Aorta (tissue), 5 donors: ENCODE data around the gene XG. TPM values are rescaled to one million over a fixed set of nuclear protein-coding genes. Genes with fewer than 3 reads are reported as not detected.

Experiments
- ATAC-seq: fragments of 200-7000 bp; cut with Tn5 transposase; one replicate; pipeline ENCODE4 v1.9.1; 2022; ENCODE audit warnings: moderate library complexity; ENCODE audit not compliant: low FRiP score
- DNase-seq, 2 donors: peaks; one replicate each; pipeline ENCODE4 v3.0.0-alpha.2; 2020
- H3K27ac ChIP-seq, 2 donors: one replicate each; pipeline ENCODE4 v1.5.1; 2013; ENCODE audit warnings: low read length in 2 of 2, mild to moderate bottlenecking in 2 of 2, moderate library complexity in 2 of 2, control low read depth in 1 of 2, inconsistent platforms in 1 of 2, low read depth in 1 of 2
- H3K27me3 ChIP-seq, 2 donors: one replicate each; pipeline ENCODE4 v1.6.1; 2013; ENCODE audit warnings: control low read depth in 1 of 2, low read length in 1 of 2, mild to moderate bottlenecking in 1 of 2, moderate library complexity in 1 of 2; ENCODE audit not compliant: insufficient read depth in 2 of 2, control insufficient read depth in 1 of 2
- H3K36me3 ChIP-seq, 2 donors: one replicate each; pipeline ENCODE4 v1.6.1; 2013; ENCODE audit warnings: control low read depth in 1 of 2, low read length in 1 of 2, mild to moderate bottlenecking in 1 of 2; ENCODE audit not compliant: insufficient read depth in 2 of 2, control insufficient read depth in 1 of 2
- H3K4me1 ChIP-seq, 2 donors: one replicate each; pipeline ENCODE4 v1.6.1; 2013; ENCODE audit warnings: low read length in 2 of 2, control low read depth in 1 of 2, mild to moderate bottlenecking in 1 of 2, moderate library complexity in 1 of 2; ENCODE audit not compliant: insufficient read depth in 2 of 2, control insufficient read depth in 1 of 2
- H3K4me3 ChIP-seq, 2 donors: one replicate each; pipeline ENCODE4 v1.5.1; 2013; ENCODE audit warnings: low read length in 2 of 2, control low read depth in 1 of 2, mild to moderate bottlenecking in 1 of 2
- H3K9me3 ChIP-seq: one replicate; pipeline ENCODE4 v1.6.1; 2013; ENCODE audit warnings: mild to moderate bottlenecking, low read length; ENCODE audit not compliant: control insufficient read depth
- WGBS, 2 donors: extraction: QIAGEN DNeasy Blood & Tissue Kit; methylation state at CpG; one replicate each; pipeline ENCODE4 v1.1.7; 2013; 5-methylcytosine and 5-hydroxymethylcytosine counted together
- intact Hi-C, 2 donors: fragments of 100-400 bp; cut with DNase I; formaldehyde crosslinking; loops; one replicate each; pipeline versions ENCODE4 v1.14.2 to v1.15.0; 2022
- polyA plus RNA-seq, 2 donors: library from polyadenylated mRNA; stranded (reverse); fragments of 200-250 nt; gene quantifications; one replicate each; pipeline ENCODE4 v1.2.3, GENCODE V29; 2013
- total RNA-seq, 2 donors: library from RNA; stranded (reverse); fragmentation: NEBNext Ultra II Directional; extraction: Animal tissue kit (Norgen Biotek cat#: 25700); gene quantifications; one replicate each; pipeline ENCODE4 v1.2.1, GENCODE V29; 2021
- donor health status: healthy with polysubstance abuse.
- donor health status: Bipolar disorder and iron deficiency.
- donor health status: DM: no; HTN: no; CAD: no.
- donor health status: DM: no; HTN: no; CAD: no.
- donor health status: DM: yes; HTN: yes; CAD: no.

The XG gene
- total and polyA plus RNA-seq, 4 donors, result 4.4 to 9.0 (median 7.0) TPM

DNA sequence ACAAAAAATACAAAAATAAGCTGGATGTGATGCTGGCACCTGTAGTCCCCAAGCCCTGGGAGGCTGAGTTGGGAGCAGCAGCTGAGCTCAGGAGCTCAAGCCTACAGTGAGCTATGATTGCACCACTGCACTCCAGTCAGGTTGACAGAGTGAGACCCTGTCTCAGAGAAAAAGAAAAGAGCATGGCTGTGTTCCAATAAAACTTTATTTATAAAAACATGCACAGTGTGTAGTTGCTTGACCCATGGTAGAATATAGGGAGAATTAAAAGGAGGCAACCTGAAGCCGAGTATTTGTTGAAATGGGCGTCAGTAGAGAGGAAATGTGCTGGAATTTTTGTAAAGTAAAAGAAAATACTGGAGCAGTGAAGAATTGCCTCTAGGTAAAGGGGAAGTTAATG lies 103.9 kb downstream of the XG start:
- Histone ChIP-seq H3K36me3 (no peaks in the 10 kb centered on the region), H3K27me3 (no peaks in the 10 kb centered on the region), H3K4me3 (no peak overlapping the region), H3K27ac (no peak overlapping the region), H3K4me1 (no peaks in the 10 kb centered on the region), H3K9me3 (no peaks in the 10 kb centered on the region)
- intact Hi-C loops, result no loop called here
- WGBS, 2 donors, result 80 to 95% methylated on average over 2 of the region's 2 CpGs
- ATAC-seq (no peak), DNase-seq (no peak)

DNA sequence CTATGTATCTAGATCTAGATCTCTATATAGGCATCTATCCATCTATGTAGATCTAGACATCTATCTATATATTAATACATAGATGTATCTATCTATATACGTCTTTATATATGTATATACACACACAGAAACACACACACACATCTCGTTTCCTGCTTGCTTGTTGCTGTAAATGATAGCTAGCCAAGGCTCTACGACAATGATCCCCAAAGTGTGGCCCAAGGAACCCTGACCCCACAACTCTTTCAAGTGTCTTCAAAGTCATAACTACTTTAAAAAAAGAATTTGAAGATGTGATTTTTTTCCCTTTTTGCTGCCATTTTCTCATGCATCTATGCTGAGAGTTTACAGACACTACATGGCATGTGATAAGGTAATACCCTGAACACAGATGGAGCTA lies 105.7 kb downstream of the XG start:
- intact Hi-C loops, result no loop called here
- Histone ChIP-seq H3K27ac (no peak overlapping the region), H3K9me3 (no peaks in the 10 kb centered on the region), H3K27me3 (no peaks in the 10 kb centered on the region), H3K36me3 (no peaks in the 10 kb centered on the region), H3K4me3 (no peak overlapping the region), H3K4me1 (no peaks in the 10 kb centered on the region)
- no peak for DNase-seq
- ATAC-seq, result no peak
- WGBS, 2 donors, result 89% methylated on average over 3 of the region's 3 CpGs

GRCh38 chrX:2859197-2859797 lies 107.5 kb downstream of the XG start:
- no peaks in the 10 kb centered on the region for H3K27me3 ChIP-seq
- no peaks in the 10 kb centered on the region for H3K9me3 ChIP-seq
- no peaks in the 10 kb centered on the region for H3K36me3 ChIP-seq
- H3K4me3 ChIP-seq, result no peak overlapping the region
- intact Hi-C loops, result no loop called here
- no peak overlapping the region for H3K27ac ChIP-seq
- DNase-seq, result no peak
- WGBS, 2 donors, result 76 to 93% methylated on average over 1 of the region's 1 CpG
- no peak for ATAC-seq
- H3K4me1 ChIP-seq, result no peaks in the 10 kb centered on the region

- Histone ChIP-seq H3K4me1 (no peaks in the 10 kb centered on the region), H3K27me3 (no peaks in the 10 kb centered on the region), H3K27ac (no peak overlapping the region), H3K9me3 (no peaks in the 10 kb centered on the region), H3K36me3 (no peaks in the 10 kb centered on the region), H3K4me3 (no peak overlapping the region)
- no peak for DNase-seq
- 86 to 96% methylated on average over 9 of the region's 9 CpGs for WGBS, 2 donors
- intact Hi-C loops, result no loop called here
- no peak for ATAC-seq
These were observed 110.6 kb downstream of the XG start for GRCh38 chrX:2862404-2862803.

DNA sequence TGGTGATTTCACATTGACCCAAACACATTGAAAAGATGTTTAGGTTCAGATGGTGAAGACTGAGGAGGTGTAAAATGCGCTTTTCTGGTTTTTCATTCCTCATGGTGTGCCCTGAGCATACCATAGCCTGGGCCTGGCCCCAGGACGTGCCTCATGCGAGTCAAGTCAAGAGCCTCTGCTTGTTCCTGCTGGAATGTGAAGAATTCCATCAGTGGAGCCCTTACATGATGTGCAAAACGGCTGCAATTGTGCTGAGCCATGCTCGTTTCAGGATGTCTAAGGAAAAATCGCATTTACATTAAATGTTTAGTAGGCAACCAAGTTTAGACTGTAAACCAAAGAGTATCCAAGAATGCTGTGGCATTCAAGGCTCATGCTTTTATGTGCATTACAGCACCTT lies 111.8 kb downstream of the XG start:
- Histone ChIP-seq H3K27me3 (no peaks in the 10 kb centered on the region), H3K4me3 (no peak overlapping the region), H3K36me3 (no peaks in the 10 kb centered on the region), H3K9me3 (no peaks in the 10 kb centered on the region), H3K4me1 (no peaks in the 10 kb centered on the region), H3K27ac (no peak overlapping the region)
- 37 to 68% methylated on average over 6 of the region's 6 CpGs for WGBS, 2 donors
- ATAC-seq (no peak), DNase-seq (no peak)
- intact Hi-C loops, result no loop called here

Other genes starting within 250 kb of the XG start
- gene CD99, start 60.7 kb upstream of the XG start, total RNA-seq, result 100 to 1,000 TPM; 292 to 399 TPM
- 100 to 1,000 TPM; 416 TPM for gene CD99, start 60.7 kb upstream of the XG start, polyA plus RNA-seq
- gene GYG2, start 76.9 kb downstream of the XG start, total RNA-seq, result 1 to 10 TPM in 1 of 2 donors, under 1 TPM in 1; 0.84 to 3.1 TPM
- 1 to 10 TPM in 1 of 2 donors, under 1 TPM in 1; 0.13 to 2.0 TPM for gene GYG2, start 76.9 kb downstream of the XG start, polyA plus RNA-seq
- 10 to 100 TPM; 18.7 to 23.3 TPM for gene ARSD, start 177.3 kb downstream of the XG start, total RNA-seq
- 10 to 100 TPM in 1 of 2 donors, 1 to 10 TPM in 1; 1.9 to 13.8 TPM for gene ARSD, start 177.3 kb downstream of the XG start, polyA plus RNA-seq